Measurements from ENCODE around the gene GATAD2B. TPM values are rescaled to one million over a fixed set of nuclear protein-coding genes. Genes with fewer than 3 reads are reported as not detected.

The GATAD2B gene
- total and polyA plus RNA-seq, 2 of the 4 experiments (the other 2 are of a cell fraction), result 3.8 to 6.2 TPM

DNA sequence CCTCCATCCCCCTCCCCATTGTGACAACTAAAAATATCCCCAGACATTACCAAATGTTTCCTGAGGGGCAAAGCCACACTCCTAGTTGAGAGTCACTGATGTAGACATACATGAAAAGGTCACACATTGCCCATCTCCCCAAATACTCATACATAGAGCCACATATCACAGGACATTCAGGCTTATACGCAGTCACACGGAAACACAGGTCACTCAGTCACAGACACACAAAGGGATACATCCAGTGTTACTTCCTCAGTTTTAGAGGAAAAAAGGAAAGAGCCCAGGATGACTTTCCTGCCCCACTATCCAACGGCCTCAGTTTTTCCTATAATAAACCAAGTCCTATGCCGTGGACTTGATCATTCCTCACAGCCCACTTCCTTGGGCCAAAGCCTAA, 38.6 kb upstream of the GATAD2B start:
- no peak overlapping the region for H2BK5ac ChIP-seq (ENCODE audit: low read depth, low read length, poor library complexity, severe bottlenecking)
- peak overlapping the region; percentile 98; the same call in 1 of the 2 replicates for H3K23ac ChIP-seq (ENCODE audit: low read depth, low read length)
- H3K9me1 ChIP-seq (ENCODE audit: insufficient read depth, low read length), result peaks cover 20% of the 10 kb centered on the region
- H2AK9ac ChIP-seq (replicated peaks; ENCODE audit: low read depth, low read length, poor library complexity), result peak overlapping the region; percentile 88
- no peak overlapping the region for H2BK20ac ChIP-seq (ENCODE audit: low read depth, low read length)
- no peak overlapping the region for H4K8ac ChIP-seq (ENCODE audit: low read depth in 2 of 2, low read length in 2 of 2)
- TF ChIP-seq RCOR1 (IDR thresholded peaks at IDR 0.05; ENCODE audit: insufficient replicate concordance, low read length) (no peak), NFE2L2 (IDR thresholded peaks at IDR 0.05; ENCODE audit: low read depth, low read length) (no peak), MAZ (IDR thresholded peaks at IDR 0.05; ENCODE audit: borderline replicate concordance, low read depth, low read length) (no peak), CHD1 (IDR thresholded peaks at IDR 0.05; ENCODE audit: low read depth, low read length) (no peak), RFX5 (IDR thresholded peaks at IDR 0.05; ENCODE audit: low read depth, low read length) (no peak), MAFK (IDR thresholded peaks at IDR 0.05; ENCODE audit: low read depth, low read length) (no peak), SMC3 (IDR thresholded peaks at IDR 0.05; ENCODE audit: low read depth, low read length) (no peak), FOS (IDR thresholded peaks at IDR 0.05; ENCODE audit: low read depth, low read length) (no peak), RAD21 (IDR thresholded peaks at IDR 0.05; ENCODE audit: low read length) (no peak)
- TF ChIP-seq, protein P1, sequence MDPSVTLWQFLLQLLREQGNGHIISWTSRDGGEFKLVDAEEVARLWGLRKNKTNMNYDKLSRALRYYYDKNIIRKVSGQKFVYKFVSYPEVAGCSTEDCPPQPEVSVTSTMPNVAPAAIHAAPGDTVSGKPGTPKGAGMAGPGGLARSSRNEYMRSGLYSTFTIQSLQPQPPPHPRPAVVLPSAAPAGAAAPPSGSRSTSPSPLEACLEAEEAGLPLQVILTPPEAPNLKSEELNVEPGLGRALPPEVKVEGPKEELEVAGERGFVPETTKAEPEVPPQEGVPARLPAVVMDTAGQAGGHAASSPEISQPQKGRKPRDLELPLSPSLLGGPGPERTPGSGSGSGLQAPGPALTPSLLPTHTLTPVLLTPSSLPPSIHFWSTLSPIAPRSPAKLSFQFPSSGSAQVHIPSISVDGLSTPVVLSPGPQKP (IDR thresholded peaks at IDR 0.05; ENCODE audit: borderline replicate concordance, low read depth, low read length), result no peak
- H3K27ac ChIP-seq (ENCODE audit: insufficient read depth, low read length), result no peak overlapping the region
- ChIA-PET POLR2A (ENCODE audit: unreplicated experiment) (no interaction called here), CTCF (no interaction called here)
- no peak overlapping the region for H4K5ac ChIP-seq (ENCODE audit: low read depth, low read length)
- H3K4me3 ChIP-seq (ENCODE audit: insufficient read depth, low read depth, low read length), result no peak overlapping the region
- no peaks in the 10 kb centered on the region for H3K27me3 ChIP-seq (ENCODE audit: control insufficient read depth, insufficient read depth, low read length)
- no peak for ATAC-seq (ENCODE audit: low read depth)
- H2BK120ac ChIP-seq (ENCODE audit: low read depth, low read length), result no peak overlapping the region
- in situ Hi-C loops (cut with MboI; ENCODE audit: low sequenced_read_pairs) (loop anchor here (25.0 kb wide), 1 partner anchor 424 kb away; the partner anchor contains the start of genes S100A3, S100A4, S100A5 and S100A6), dilution Hi-C loops (cut with HindIII; ENCODE audit: low sequenced_read_pairs, unreplicated experiment) (no loop called here), intact Hi-C loops (cut with micrococcal nuclease) (no loop called here)
- BruUV-seq (replicated peaks), result no TSS peak
- no CpG with 5 or more reads among the region's 4 CpGs for WGBS, 2 experiments (ENCODE audit: extremely low coverage in 2 of 2, insufficient read length in 1 of 2)
- H3K4me1 ChIP-seq (ENCODE audit: control insufficient read depth, insufficient read depth, low read length), result peaks cover 13% of the 10 kb centered on the region
- H2AK5ac ChIP-seq (ENCODE audit: low read depth, low read length), result no peak overlapping the region
- no peak for DNase-seq
- peak overlapping the region; percentile 92; the same call in 1 of the 2 replicates for H3K9ac ChIP-seq (ENCODE audit: low read depth, low read length)
- H3K36me3 ChIP-seq (ENCODE audit: control insufficient read depth, insufficient read depth, low read length), result peaks cover 13% of the 10 kb centered on the region; the same call in 1 of the 2 replicates
- peak overlapping the region; percentile 92; the same call in 1 of the 2 replicates for H3K4me2 ChIP-seq (ENCODE audit: low read depth, low read length)
- peaks cover 22% of the 10 kb centered on the region for H4K20me1 ChIP-seq (ENCODE audit: insufficient read depth, low read length)
- H2BK15ac ChIP-seq (ENCODE audit: low read depth, low read length), result no peak overlapping the region
- H4K91ac ChIP-seq (ENCODE audit: insufficient read depth, low read depth, low read length), result no peak overlapping the region
- H3K18ac ChIP-seq (ENCODE audit: low read depth, low read length), result no peak overlapping the region
- no peak overlapping the region for H2AFZ ChIP-seq (replicated peaks; ENCODE audit: low read length, poor library complexity)
- H3K4ac ChIP-seq (ENCODE audit: low read depth, low read length), result 0 out of 2 replicates have a peak overlapping the region, but pooled peaks have one; percentile 36
- H3K9me3 ChIP-seq (ENCODE audit: control insufficient read depth, insufficient read depth, low read length), result no peaks in the 10 kb centered on the region
- H3K14ac ChIP-seq (replicated peaks; ENCODE audit: low read depth, low read length), result peak overlapping the region; percentile 97; the same call in 1 of the 2 replicates
- H3K79me1 ChIP-seq (ENCODE audit: low read depth in 1 of 2, low read length in 2 of 2), result peaks cover 9 to 70% of the 10 kb centered on the region in 2 experiments
- H3K56ac ChIP-seq (ENCODE audit: extremely low read depth, insufficient read depth, low read length), result no peak overlapping the region
